Measurements from ENCODE around the gene RAPGEF6.
"Not testable (repeated sequence)": the region's sequence is repeated elsewhere in the genome, so short reads cannot be mapped to it uniquely, and the experiment has no call there.

The RAPGEF6 gene, protein sequence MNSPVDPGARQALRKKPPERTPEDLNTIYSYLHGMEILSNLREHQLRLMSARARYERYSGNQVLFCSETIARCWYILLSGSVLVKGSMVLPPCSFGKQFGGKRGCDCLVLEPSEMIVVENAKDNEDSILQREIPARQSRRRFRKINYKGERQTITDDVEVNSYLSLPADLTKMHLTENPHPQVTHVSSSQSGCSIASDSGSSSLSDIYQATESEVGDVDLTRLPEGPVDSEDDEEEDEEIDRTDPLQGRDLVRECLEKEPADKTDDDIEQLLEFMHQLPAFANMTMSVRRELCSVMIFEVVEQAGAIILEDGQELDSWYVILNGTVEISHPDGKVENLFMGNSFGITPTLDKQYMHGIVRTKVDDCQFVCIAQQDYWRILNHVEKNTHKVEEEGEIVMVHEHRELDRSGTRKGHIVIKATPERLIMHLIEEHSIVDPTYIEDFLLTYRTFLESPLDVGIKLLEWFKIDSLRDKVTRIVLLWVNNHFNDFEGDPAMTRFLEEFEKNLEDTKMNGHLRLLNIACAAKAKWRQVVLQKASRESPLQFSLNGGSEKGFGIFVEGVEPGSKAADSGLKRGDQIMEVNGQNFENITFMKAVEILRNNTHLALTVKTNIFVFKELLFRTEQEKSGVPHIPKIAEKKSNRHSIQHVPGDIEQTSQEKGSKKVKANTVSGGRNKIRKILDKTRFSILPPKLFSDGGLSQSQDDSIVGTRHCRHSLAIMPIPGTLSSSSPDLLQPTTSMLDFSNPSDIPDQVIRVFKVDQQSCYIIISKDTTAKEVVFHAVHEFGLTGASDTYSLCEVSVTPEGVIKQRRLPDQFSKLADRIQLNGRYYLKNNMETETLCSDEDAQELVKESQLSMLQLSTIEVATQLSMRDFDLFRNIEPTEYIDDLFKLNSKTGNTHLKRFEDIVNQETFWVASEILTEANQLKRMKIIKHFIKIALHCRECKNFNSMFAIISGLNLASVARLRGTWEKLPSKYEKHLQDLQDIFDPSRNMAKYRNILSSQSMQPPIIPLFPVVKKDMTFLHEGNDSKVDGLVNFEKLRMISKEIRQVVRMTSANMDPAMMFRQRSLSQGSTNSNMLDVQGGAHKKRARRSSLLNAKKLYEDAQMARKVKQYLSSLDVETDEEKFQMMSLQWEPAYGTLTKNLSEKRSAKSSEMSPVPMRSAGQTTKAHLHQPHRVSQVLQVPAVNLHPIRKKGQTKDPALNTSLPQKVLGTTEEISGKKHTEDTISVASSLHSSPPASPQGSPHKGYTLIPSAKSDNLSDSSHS (N-terminal part only)

GRCh38 chr5:131634996-131635683 lies at the start of gene RAPGEF6:
TSS of gene RAPGEF6 (minus strand) at chr5:131635229. CDS start at chr5:131635030, 199 bp downstream.
- DNase-seq, result peak; percentile 97

DNA sequence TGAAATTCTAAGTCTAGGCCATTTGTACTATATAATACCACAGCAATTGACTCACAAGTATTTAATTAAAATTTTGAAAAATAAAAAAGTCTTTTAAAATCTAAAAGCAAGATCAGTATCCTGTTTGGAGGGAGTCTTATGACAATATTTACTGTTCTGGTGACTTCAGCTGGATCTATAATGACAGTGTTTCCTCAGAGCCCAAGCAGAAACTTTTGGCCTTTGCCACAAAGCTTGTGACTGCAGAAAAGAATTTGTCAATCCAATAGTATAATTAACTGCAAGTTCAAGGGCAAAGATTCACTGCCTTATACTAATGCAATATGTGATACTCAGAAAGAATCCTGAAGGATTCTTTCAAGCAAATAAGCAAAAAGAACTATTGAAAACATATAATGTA lies 49.6 kb upstream of the RAPGEF6 start:
- no peak for DNase-seq

- DNase-seq, result no peak
These were observed 49.0 kb upstream of the RAPGEF6 start for GRCh38 chr5:131684051-131684450.

DNA sequence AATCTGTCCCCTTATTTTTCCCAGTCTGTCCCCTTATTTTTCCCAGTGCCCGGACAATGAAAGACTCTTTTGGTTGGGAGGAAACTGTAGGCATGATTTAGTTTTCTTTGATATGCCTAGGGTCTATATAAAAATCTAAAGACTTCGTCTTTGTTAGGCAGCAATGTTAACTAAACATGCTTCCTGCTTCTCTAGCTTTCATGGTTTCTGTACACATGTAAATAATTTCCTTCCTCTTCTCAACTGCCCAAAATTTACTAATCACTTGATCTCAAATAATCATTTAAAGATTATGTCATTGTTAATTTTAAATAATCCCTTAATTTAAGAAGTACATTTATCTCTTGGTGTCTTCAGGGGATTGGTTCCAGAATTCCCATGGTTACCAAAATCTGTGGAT lies 47.8 kb upstream of the RAPGEF6 start:
- DNase-seq, result no peak

DNA sequence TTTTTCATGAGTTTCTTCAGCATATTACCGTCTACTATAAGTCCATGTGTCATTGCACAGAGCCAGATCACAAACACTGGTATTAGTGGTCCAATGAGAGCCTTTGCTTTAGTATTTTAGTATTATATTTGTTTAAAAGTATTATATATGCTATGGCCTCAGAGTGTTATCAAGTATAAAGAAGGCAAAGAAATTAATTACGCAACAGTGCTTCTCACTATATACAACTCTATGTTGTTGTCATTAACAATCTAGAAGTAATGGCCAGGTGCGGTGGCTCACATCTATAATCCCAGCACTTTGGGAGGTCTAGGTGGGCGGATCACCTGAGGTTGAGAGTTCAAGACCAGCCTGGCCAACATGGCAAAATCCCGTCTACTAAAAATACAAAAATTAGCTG lies 47.1 kb upstream of the RAPGEF6 start:
- no peak for DNase-seq

DNA sequence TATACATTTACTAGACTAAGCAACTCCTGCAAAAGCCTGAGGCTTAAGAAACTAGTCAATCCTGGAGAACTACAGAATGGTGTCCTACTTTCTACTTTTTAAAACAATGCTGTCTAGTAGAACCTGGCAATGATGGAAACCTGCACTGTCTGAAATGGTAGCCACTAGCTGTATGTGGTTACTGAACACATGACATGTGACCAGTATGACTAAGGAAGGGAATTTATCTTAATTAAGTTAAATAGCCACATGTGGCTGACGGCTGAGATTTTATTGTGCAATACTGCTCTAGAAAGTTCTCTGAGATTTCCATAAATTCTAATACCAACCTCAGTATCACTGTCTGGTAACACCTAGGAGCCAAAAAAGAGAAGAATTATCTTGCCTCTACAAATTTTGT lies 44.9 kb upstream of the RAPGEF6 start:
- no peak for DNase-seq

GRCh38 chr5:131678273-131678672 lies 43.2 kb upstream of the RAPGEF6 start:
- DNase-seq, result not testable (repeated sequence)

GRCh38 chr5:131677115-131677514 lies 42.1 kb upstream of the RAPGEF6 start:
- DNase-seq, result no peak

DNA sequence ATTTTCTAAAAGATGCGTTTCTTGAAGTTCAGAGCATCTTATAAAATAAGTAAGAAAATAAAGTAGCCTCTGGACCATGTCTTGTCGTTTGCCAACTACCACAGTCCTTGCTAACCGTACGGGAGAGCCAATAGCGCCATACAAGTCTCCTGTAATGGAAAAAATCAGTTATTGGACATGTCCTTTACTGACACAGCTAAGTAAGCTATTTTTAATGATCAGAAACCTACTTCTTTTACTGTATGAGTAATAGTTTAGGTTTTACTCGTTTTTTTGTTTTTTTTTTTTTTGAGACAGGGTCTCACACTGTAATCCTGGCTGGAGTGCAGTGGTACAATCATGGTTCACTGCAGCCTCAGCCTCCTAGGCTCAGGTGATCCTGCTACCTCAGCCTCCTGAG lies 37.7 kb upstream of the RAPGEF6 start:
- DNase-seq, result no peak

DNA sequence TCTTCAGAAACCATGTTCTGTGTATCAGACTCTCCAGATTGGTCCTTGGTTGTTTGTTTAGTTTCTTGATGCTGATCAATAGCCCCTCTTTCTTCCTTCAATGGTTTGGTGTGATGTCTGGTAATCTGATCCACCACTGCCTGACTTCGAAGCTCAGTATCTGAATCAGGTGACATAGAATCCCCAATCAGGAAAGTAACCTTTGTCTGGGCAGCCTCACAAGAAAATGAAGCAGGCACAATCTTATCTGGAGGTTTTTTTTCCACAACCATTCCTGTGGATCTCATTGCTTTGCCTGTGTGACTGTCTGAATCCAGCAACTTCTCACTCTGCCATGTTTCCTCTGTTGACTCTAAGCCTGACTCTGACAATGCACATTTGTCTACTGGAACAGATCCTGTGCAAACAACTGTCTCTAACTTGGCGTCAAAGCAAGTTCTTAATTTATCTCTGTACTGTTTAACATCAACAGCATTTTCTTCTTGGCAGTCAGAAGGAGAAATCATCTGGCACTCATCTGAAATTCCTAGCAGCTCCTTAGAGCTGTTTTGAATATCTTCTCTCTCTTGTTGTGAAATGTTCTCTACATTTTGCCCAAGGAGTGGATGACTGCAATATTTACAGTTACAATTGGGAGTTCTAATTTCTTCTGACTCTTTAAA lies 37.1 kb upstream of the RAPGEF6 start:
- no peak for DNase-seq

DNA sequence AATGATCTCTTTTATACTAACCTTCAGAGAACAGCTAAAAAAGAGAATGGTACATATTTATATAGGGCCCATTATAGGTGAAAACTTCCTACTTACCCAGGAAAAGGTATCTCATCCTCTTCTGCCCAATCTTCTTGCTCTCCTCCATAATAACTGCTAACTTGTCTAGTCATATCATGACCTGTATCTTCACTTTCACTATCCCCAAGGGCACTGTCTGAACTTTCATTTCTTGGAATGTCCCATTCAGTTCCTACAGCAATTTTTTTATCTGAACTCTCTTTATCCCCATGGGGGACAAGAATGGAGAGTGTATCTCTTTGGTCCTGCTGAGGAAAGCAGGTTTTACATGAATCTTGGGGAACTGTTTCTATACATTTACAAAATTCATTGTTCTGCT lies 36.4 kb upstream of the RAPGEF6 start:
- DNase-seq, result no peak

DNA sequence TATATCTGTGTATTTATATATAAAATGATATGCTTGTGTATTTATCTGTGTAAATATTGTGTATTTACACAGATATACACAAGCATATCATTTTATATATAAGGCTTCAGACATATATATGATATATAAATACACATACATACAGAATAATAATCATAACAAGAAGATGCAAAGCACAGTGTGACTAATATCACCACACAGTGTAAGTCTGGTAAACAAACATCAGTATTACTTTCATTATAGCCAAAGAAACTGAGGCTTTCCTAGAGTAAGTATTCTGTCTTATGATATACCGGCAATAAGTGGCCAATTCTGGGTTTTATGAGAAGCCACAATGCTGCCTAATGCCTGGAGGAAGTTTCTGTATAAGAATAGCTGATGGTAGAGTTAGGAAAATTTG lies 29.9 kb upstream of the RAPGEF6 start:
- no peak for DNase-seq

GRCh38 chr5:131661933-131662332 lies 26.9 kb upstream of the RAPGEF6 start:
- no peak for DNase-seq

DNA sequence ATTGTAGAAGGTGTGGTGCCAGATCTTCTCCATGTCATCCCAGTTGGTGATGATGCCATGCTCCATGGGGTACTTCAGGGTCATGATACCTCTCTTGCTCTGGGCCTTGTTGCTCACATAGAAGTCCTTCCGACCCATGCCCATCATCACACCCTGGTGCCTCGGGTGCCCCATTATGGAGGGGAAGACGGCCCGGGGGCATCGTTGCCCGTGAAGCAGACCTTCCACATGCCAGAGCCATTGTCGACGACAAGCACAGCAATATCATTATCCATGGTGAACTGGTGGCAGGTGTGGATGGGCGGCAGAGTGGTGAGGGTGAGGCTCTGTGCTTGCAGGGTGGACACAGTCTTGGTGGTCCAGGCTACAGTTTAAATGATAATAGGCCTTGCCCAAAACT lies 24.8 kb upstream of the RAPGEF6 start:
- DNase-seq, result no peak

DNA sequence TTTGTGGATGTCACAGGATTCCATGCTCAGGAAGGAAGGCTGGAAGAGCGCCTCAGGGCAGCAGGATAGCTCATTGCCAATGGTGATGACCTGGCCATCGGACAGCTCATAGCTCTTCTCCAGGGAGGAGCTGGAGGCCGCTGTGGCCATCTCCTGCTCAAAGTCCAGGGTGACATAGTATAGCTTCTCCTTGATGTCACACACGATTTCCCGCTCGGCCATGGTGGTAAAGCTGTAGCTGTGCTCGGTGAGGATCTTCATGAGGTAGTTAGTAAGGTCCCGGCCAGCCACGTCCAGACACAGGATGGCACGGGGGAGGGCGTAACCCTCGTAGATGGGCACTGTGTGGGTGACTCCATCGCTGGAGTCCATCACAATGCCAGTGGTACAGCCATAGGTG lies 24.3 kb upstream of the RAPGEF6 start:
- DNase-seq, result no peak

GRCh38 chr5:131654776-131655175 lies 19.7 kb upstream of the RAPGEF6 start:
- no peak for DNase-seq

GRCh38 chr5:131654309-131654708 lies 19.3 kb upstream of the RAPGEF6 start:
- no peak for DNase-seq

- DNase-seq, result no peak
These were observed 14.1 kb upstream of the RAPGEF6 start for GRCh38 chr5:131649161-131649560.

- DNase-seq, result no peak
These were observed 12.2 kb upstream of the RAPGEF6 start for GRCh38 chr5:131647048-131647769.

DNA sequence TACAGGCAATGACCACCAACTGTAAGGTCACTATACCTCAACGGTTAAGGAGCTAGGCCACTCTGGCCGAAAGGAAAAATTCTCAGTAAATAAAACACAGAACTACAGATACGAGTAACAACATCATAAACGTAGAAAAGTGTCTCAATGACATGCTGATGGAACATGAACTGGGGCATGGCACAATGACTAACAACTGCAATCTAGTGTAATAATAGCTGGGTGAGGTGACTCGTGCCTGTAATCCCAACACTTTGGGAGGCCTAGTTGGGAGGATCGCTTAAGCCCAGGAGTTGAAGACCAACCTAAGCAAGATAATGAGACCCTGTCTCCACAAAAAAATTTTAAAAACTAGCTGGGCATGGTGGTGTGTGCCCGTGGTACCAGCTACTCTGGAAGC lies 9.8 kb upstream of the RAPGEF6 start:
- DNase-seq, result no peak

GRCh38 chr5:131644370-131644769 lies 9.3 kb upstream of the RAPGEF6 start:
- no peak for DNase-seq

All from activated CD4-positive, alpha-beta T cell treated with anti-CD3 and anti-CD28 coated beads for 48 hours (primary cell).